ENCODE data around the gene KRT16. TPM values are rescaled to one million over a fixed set of nuclear protein-coding genes. Genes with fewer than 3 reads are reported as not detected.

KRT16 gene
- total RNA-seq, 1 donor from 2014 or later = not detected

DNA sequence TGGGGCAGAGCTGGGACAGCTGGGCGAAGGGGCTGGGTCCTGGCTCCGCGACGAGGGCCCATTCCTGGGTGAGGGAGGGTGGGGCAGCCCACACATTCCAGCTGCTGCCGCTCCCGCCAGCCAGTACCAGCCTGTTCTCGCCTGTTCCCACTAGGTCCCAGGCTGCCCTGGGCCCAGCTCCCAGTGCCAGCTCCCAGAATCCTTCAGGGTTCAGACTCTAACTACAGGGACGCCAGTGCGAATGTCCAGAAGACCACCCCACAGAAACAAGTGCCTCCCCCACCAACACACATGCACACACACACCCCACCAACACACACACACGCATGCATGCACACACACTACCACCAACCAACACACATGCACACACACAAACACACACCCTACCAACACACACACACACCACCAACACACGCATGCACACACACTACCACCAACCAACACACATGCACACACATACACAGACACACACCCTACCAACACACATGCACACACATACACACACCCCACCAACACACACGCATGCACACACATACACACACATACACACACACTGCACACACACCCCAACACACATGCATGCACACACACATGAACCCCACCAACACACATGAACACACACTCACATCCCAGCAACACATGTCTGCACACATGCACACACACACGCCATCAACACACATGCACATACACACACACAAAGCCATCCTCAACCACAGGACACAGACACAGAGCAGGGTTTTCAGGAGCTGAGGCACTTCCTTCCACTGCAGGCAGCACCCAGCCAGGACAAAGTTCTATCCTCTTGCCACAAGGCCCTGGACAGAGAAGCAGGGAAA is 39.3 kb upstream of the KRT16 start:
- Histone ChIP-seq H3K4me3 (no peak overlapping the region), H4K20me1 (ENCODE audit: low read depth) (no peaks in the 10 kb centered on the region), H3F3A (ENCODE audit: low read depth) (peaks cover 8% of the 10 kb centered on the region), H3K4me1 (peaks cover 13% of the 10 kb centered on the region), H2AFZ (replicated peaks) (no peak overlapping the region), H3K27ac (no peak overlapping the region), H3K79me2 (ENCODE audit: low read depth) (no peaks in the 10 kb centered on the region), H3K9ac (no peak overlapping the region), H3K9me3 (ENCODE audit: low read depth) (no peaks in the 10 kb centered on the region), H3K27me3 (no peaks in the 10 kb centered on the region), H3K36me3 (no peaks in the 10 kb centered on the region), H3K4me2 (no peak overlapping the region)
- peak overlapping the region; percentile 27 for H3K27ac Mint-ChIP-seq
- DNase-seq (ENCODE audit: low spot score) = no peak
- peaks cover 11% of the 10 kb centered on the region for H3K4me1 Mint-ChIP-seq
- H3K27me3 Mint-ChIP-seq (ENCODE audit: insufficient read depth, low read depth) = peaks cover 9% of the 10 kb centered on the region
- H3K36me3 Mint-ChIP-seq = no peaks in the 10 kb centered on the region
- no peak for TF ChIP-seq EZH2 (IDR thresholded peaks at IDR 0.05)
- no peak for TF ChIP-seq EZH2phosphoT487 (IDR thresholded peaks at IDR 0.05)
- TF ChIP-seq, protein P1, sequence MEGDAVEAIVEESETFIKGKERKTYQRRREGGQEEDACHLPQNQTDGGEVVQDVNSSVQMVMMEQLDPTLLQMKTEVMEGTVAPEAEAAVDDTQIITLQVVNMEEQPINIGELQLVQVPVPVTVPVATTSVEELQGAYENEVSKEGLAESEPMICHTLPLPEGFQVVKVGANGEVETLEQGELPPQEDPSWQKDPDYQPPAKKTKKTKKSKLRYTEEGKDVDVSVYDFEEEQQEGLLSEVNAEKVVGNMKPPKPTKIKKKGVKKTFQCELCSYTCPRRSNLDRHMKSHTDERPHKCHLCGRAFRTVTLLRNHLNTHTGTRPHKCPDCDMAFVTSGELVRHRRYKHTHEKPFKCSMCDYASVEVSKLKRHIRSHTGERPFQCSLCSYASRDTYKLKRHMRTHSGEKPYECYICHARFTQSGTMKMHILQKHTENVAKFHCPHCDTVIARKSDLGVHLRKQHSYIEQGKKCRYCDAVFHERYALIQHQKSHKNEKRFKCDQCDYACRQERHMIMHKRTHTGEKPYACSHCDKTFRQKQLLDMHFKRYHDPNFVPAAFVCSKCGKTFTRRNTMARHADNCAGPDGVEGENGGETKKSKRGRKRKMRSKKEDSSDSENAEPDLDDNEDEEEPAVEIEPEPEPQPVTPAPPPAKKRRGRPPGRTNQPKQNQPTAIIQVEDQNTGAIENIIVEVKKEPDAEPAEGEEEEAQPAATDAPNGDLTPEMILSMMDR (IDR thresholded peaks at IDR 0.05) = no peak
- H3K4me3 Mint-ChIP-seq = peak overlapping the region; percentile 14
- no peaks in the 10 kb centered on the region for H3K9me3 Mint-ChIP-seq

DNA sequence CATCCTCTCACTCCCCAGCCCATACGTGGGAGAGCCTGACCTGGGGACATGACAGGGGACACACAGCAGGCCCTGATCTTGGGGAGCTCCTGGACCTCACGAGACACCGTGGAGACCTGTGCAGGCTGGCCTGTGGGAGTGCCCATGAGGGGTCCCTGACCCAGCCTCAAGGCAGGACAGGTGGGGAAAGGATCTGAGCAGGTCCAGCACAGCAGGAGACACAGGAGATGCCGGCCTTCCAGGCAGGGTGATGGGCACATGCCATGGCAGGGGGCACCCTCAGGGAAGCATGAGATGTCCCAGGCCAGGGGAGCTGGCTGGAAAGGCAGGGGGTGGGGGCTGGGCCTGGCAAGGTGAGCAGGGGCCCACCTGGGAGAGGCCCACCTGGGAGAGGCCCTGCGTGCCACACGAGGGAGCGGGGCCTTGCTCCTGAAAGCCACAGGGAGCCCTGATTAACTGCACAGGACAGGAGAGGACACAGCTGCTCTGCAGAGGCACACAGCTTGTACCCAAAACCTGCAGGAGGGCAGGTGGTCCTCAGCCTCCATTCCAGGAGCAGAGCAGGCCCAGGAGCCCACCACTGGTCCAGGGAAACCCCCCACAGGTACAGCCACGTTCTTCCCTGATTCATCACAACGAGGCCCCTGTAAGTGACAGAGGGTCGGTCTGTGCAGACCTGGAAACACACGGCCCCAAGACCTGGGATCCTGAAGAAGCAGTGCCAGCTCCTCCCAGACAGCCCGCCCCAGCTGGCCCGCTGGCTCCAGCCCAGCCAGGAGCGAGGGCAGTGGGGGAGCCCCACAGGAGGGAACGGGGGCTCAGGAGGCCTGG is 38.4 kb upstream of the KRT16 start:
- Mint-ChIP-seq H3K36me3 (no peaks in the 10 kb centered on the region), H3K4me3 (no peak overlapping the region), H3K9me3 (no peaks in the 10 kb centered on the region), H3K27ac (no peak overlapping the region), H3K4me1 (peaks cover 11% of the 10 kb centered on the region), H3K27me3 (ENCODE audit: insufficient read depth, low read depth) (peaks cover 9% of the 10 kb centered on the region)
- Histone ChIP-seq H3K4me1 (peaks cover 10% of the 10 kb centered on the region), H3K4me3 (no peak overlapping the region), H3F3A (ENCODE audit: low read depth) (peaks cover 8% of the 10 kb centered on the region), H3K79me2 (ENCODE audit: low read depth) (no peaks in the 10 kb centered on the region), H3K36me3 (no peaks in the 10 kb centered on the region), H3K27me3 (no peaks in the 10 kb centered on the region), H3K27ac (no peak overlapping the region), H2AFZ (replicated peaks) (no peak overlapping the region), H3K9ac (no peak overlapping the region), H3K9me3 (ENCODE audit: low read depth) (no peaks in the 10 kb centered on the region), H3K4me2 (no peak overlapping the region), H4K20me1 (ENCODE audit: low read depth) (no peaks in the 10 kb centered on the region)
- DNase-seq (ENCODE audit: low spot score) = no peak
- TF ChIP-seq EZH2phosphoT487 (IDR thresholded peaks at IDR 0.05) (no peak), EZH2 (IDR thresholded peaks at IDR 0.05) (no peak)
- TF ChIP-seq, protein P1 (IDR thresholded peaks at IDR 0.05) = no peak

DNA sequence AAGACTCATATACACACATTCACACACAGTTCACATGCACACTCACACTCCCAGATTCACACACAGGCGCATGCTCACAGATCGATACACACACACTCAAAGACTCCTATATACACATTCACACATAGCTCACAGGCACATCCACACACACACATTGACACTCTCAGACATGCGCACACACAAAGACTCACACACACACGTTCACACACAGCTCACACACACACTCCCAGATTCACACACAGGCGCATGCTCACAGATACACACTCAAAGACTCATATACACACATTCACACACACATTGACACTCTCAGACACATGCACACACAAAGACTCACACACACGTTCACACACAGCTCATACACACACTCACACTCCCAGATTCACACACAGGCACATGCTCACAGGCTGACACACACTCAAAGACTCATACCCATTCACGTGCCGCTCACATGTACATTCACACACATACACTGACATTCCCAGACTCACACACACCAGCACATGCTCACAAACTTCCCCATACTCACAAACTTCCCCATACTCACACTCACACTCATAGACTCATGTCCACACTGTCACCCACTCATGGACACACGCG is 37.5 kb upstream of the KRT16 start:
- Histone ChIP-seq H3K36me3 (no peaks in the 10 kb centered on the region), H3K4me3 (no peak overlapping the region), H3K9me3 (ENCODE audit: low read depth) (no peaks in the 10 kb centered on the region), H3K79me2 (ENCODE audit: low read depth) (no peaks in the 10 kb centered on the region), H4K20me1 (ENCODE audit: low read depth) (no peaks in the 10 kb centered on the region), H3K9ac (no peak overlapping the region), H3K27ac (no peak overlapping the region), H2AFZ (replicated peaks) (no peak overlapping the region), H3F3A (ENCODE audit: low read depth) (peaks cover 8% of the 10 kb centered on the region), H3K4me1 (peaks cover under 1% of the 10 kb centered on the region), H3K4me2 (no peak overlapping the region), H3K27me3 (no peaks in the 10 kb centered on the region)
- DNase-seq (ENCODE audit: low spot score) = no peak
- Mint-ChIP-seq H3K4me1 (peaks cover 6% of the 10 kb centered on the region), H3K36me3 (no peaks in the 10 kb centered on the region), H3K9me3 (no peaks in the 10 kb centered on the region), H3K4me3 (no peak overlapping the region), H3K27ac (no peak overlapping the region), H3K27me3 (ENCODE audit: insufficient read depth, low read depth) (peaks cover 7% of the 10 kb centered on the region)
- TF ChIP-seq, protein P1 (IDR thresholded peaks at IDR 0.05) = no peak
- no peak for TF ChIP-seq EZH2phosphoT487 (IDR thresholded peaks at IDR 0.05)
- no peak for TF ChIP-seq EZH2 (IDR thresholded peaks at IDR 0.05)
